Liver (tissue), 9 donors: ENCODE data around the gene LYRM9. TPM values are rescaled to one million over a fixed set of nuclear protein-coding genes. Genes with fewer than 3 reads are reported as not detected.
A peak's percentile ranks its signal among the peaks of the same experiment; 100 is the strongest.

Source experiments
- DNase-seq: peaks from one replicate; pipeline ENCODE4 v3.0.0-alpha.2; 2017; ENCODE audit warnings: low spot score
- H3K27ac ChIP-seq, 2 donors: one replicate each; pipeline ENCODE4 v1.7.0; 2013; ENCODE audit warnings: inconsistent platforms in 2 of 2, low read length in 2 of 2, control low read depth in 1 of 2, low read depth in 1 of 2, mild to moderate bottlenecking in 1 of 2
- H3K27me3 ChIP-seq, 4 donors: one replicate each; pipeline versions ENCODE4 v1.6.1 to v1.7.0; 2013; ENCODE audit warnings: low read length in 3 of 4, inconsistent platforms in 1 of 4, mild to moderate bottlenecking in 1 of 4, moderate library complexity in 1 of 4; ENCODE audit not compliant: control insufficient read depth in 4 of 4, insufficient read depth in 4 of 4
- H3K36me3 ChIP-seq, 4 donors: one replicate each; pipeline versions ENCODE4 v1.6.1 to v1.7.0; 2013; ENCODE audit warnings: low read length in 3 of 4, mild to moderate bottlenecking in 3 of 4, low read depth in 1 of 4, moderate library complexity in 1 of 4; ENCODE audit not compliant: control insufficient read depth in 4 of 4, insufficient read depth in 3 of 4
- H3K4me1 ChIP-seq, 4 donors: one replicate each; pipeline versions ENCODE4 v1.6.1 to v1.7.0; 2013; ENCODE audit warnings: low read length in 3 of 4, mild to moderate bottlenecking in 3 of 4, moderate library complexity in 1 of 4; ENCODE audit not compliant: control insufficient read depth in 4 of 4, insufficient read depth in 4 of 4
- H3K4me3 ChIP-seq, 3 donors: one replicate each; pipeline versions ENCODE4 v1.6.1 to v1.7.0; 2013; ENCODE audit warnings: low read length in 3 of 3, control low read depth in 1 of 3, low read depth in 1 of 3, mild to moderate bottlenecking in 1 of 3
- H3K9ac ChIP-seq, 2 donors: one replicate each; pipeline ENCODE4 v1.7.0; 2013; ENCODE audit warnings: low read length in 2 of 2, mild to moderate bottlenecking in 2 of 2, moderate library complexity in 2 of 2, control low read depth in 1 of 2, low read depth in 1 of 2
- H3K9me3 ChIP-seq, 4 donors: one replicate each; pipeline versions ENCODE4 v1.6.1 to v1.7.0; 2013; ENCODE audit warnings: low read length in 3 of 4; ENCODE audit not compliant: control insufficient read depth in 4 of 4
- EGR1 ChIP-seq, 2 donors: IDR thresholded peaks; 2 replicates each; pipeline ENCODE4 v1.6.1; 2016 to 2018; ENCODE audit warnings: antibody characterized with exemption in 2 of 2, low read depth in 2 of 2
- FOXA1 ChIP-seq: IDR thresholded peaks from 2 replicates; pipeline ENCODE4 v1.6.1; 2016; ENCODE audit warnings: antibody characterized with exemption
- FOXA2 ChIP-seq: IDR thresholded peaks from 2 replicates; pipeline ENCODE4 v1.6.1; 2016; ENCODE audit warnings: antibody characterized with exemption
- GABPA ChIP-seq, 2 donors: IDR thresholded peaks in 1 of 2; conservative IDR thresholded peaks in 1 of 2; 2 replicates each; pipeline ENCODE4 v1.6.1; 2016; ENCODE audit warnings: antibody characterized with exemption in 2 of 2, mild to moderate bottlenecking in 1 of 2, moderate library complexity in 1 of 2
- HNF4A ChIP-seq, 2 donors: conservative IDR thresholded peaks; 2 replicates each; pipeline ENCODE4 v1.6.1; 2016; ENCODE audit warnings: antibody characterized with exemption in 2 of 2, mild to moderate bottlenecking in 2 of 2
- HNF4G ChIP-seq: IDR thresholded peaks from 2 replicates; pipeline ENCODE4 v1.6.1; 2016; ENCODE audit warnings: antibody characterized with exemption
- JUND ChIP-seq, 2 donors: IDR thresholded peaks; 2 replicates each; pipeline ENCODE4 v1.6.1; 2016; ENCODE audit warnings: antibody characterized with exemption in 2 of 2
- NR2F2 ChIP-seq: IDR thresholded peaks from 2 replicates; pipeline ENCODE4 v1.6.1; 2016; ENCODE audit warnings: antibody characterized with exemption
- RAD21 ChIP-seq, 2 donors: IDR thresholded peaks; 2 replicates each; pipeline ENCODE4 v1.6.1; 2016; ENCODE audit warnings: antibody characterized with exemption in 2 of 2, mild to moderate bottlenecking in 2 of 2
- RXRA ChIP-seq, 2 donors: IDR thresholded peaks; 2 replicates each; pipeline ENCODE4 v1.6.1; 2017 to 2018; ENCODE audit warnings: antibody characterized with exemption in 2 of 2, mild to moderate bottlenecking in 1 of 2
- SP1 ChIP-seq: IDR thresholded peaks from 2 replicates; pipeline ENCODE4 v1.6.1; 2018; ENCODE audit warnings: antibody characterized with exemption, mild to moderate bottlenecking
- TAF1 ChIP-seq: conservative IDR thresholded peaks from 2 replicates; pipeline ENCODE4 v1.6.1; 2016; ENCODE audit warnings: antibody characterized with exemption, mild to moderate bottlenecking
- YY1 ChIP-seq: IDR thresholded peaks from 2 replicates; pipeline ENCODE4 v1.6.1; 2016; ENCODE audit warnings: antibody characterized with exemption, mild to moderate bottlenecking
- WGBS: extraction: QIAGEN DNeasy Blood & Tissue Kit; methylation state at CpG from one replicate; pipeline ENCODE4 v1.1.7; 2013; 5-methylcytosine and 5-hydroxymethylcytosine counted together
- polyA plus RNA-seq, 2 donors: library from polyadenylated mRNA; stranded (reverse) in 1 of 2; unstranded in 1 of 2; fragments of 200-250 nt in 1 of 2; fragments of >200 nt in 1 of 2; fragmentation: Nextera tagmentation in 1 of 2; extraction: Ambion mirVana in 1 of 2; gene quantifications; one replicate each; pipeline versions ENCODE4 v1.2.1 to v1.2.3, GENCODE V29; 2013 to 2015
- total RNA-seq, 2 donors: library from RNA; depleted of rRNA; stranded (reverse); fragments of >200 nt; gene quantifications; one replicate each; pipeline ENCODE4 v1.2.3, GENCODE V29; 2014
- TF ChIP-seq, protein P1 (sequence below): IDR thresholded peaks from 2 replicates; pipeline ENCODE4 v1.6.1; 2016; ENCODE audit warnings: antibody characterized with exemption, mild to moderate bottlenecking
- TF ChIP-seq, protein P2 (sequence below): IDR thresholded peaks from 2 replicates; pipeline ENCODE4 v1.6.1; 2016; ENCODE audit warnings: antibody characterized with exemption
- TF ChIP-seq, protein P3 (sequence below): IDR thresholded peaks from 2 replicates; pipeline ENCODE4 v1.6.1; 2016; ENCODE audit warnings: antibody characterized with exemption
- TF ChIP-seq, protein P4 (sequence below): fragments of 150-350 bp; IDR thresholded peaks from 2 replicates; pipeline ENCODE4 v1.5.1; 2017; ENCODE audit warnings: improper control_type of control experiment, low read depth, low read length; ENCODE audit not compliant: missing input control
- TF ChIP-seq, protein P5 (sequence below): IDR thresholded peaks from 2 replicates; pipeline ENCODE4 v1.6.1; 2016; ENCODE audit warnings: antibody characterized with exemption
- donor health status: healthy.
- donor health status: healthy.
- donor health status: healthy.
- donor health status: healthy.
- donor health status: healthy.

Gene LYRM9
- total and polyA plus RNA-seq, 4 donors, result 3.8 to 4.4 (median 4.1) TPM

DNA sequence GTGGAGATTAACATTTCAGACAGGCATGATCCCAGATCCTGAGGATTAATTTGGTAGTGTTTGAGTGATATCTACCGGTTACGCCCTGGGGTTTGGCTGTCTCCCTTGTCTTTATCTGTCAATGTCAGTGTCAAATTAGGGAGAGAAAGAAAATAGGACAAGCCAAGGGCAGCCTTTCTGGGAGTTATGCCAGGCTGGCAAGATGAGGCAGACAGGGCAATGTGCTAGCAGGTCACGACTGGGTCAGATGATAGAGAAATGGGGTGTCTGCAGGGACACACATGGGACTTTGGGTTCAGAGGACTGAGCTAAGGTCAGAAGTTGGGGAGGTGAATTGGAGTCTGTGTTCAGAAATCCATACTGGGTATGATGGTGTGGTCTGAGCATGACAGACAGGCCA lies 27.4 kb upstream of the LYRM9 start:
- H3K9me3 ChIP-seq, result no peaks in the 10 kb centered on the region
- H3K9ac ChIP-seq, result no peak overlapping the region
- DNase-seq, result no peak
- 36% methylated on average over 3 of the region's 3 CpGs for WGBS
- TF ChIP-seq, protein P1, sequence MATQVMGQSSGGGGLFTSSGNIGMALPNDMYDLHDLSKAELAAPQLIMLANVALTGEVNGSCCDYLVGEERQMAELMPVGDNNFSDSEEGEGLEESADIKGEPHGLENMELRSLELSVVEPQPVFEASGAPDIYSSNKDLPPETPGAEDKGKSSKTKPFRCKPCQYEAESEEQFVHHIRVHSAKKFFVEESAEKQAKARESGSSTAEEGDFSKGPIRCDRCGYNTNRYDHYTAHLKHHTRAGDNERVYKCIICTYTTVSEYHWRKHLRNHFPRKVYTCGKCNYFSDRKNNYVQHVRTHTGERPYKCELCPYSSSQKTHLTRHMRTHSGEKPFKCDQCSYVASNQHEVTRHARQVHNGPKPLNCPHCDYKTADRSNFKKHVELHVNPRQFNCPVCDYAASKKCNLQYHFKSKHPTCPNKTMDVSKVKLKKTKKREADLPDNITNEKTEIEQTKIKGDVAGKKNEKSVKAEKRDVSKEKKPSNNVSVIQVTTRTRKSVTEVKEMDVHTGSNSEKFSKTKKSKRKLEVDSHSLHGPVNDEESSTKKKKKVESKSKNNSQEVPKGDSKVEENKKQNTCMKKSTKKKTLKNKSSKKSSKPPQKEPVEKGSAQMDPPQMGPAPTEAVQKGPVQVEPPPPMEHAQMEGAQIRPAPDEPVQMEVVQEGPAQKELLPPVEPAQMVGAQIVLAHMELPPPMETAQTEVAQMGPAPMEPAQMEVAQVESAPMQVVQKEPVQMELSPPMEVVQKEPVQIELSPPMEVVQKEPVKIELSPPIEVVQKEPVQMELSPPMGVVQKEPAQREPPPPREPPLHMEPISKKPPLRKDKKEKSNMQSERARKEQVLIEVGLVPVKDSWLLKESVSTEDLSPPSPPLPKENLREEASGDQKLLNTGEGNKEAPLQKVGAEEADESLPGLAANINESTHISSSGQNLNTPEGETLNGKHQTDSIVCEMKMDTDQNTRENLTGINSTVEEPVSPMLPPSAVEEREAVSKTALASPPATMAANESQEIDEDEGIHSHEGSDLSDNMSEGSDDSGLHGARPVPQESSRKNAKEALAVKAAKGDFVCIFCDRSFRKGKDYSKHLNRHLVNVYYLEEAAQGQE, result peak; percentile 41
- TF ChIP-seq, protein P2, sequence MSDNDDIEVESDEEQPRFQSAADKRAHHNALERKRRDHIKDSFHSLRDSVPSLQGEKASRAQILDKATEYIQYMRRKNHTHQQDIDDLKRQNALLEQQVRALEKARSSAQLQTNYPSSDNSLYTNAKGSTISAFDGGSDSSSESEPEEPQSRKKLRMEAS, result no peak
- peak; percentile 86 for TF ChIP-seq SP1
- peak; percentile 38 to 55 for TF ChIP-seq RAD21 (IDR thresholded peaks at IDR 0.05)
- TF ChIP-seq, protein P3, sequence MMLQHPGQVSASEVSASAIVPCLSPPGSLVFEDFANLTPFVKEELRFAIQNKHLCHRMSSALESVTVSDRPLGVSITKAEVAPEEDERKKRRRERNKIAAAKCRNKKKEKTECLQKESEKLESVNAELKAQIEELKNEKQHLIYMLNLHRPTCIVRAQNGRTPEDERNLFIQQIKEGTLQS, result peak; percentile 46
- TF ChIP-seq RXRA (IDR thresholded peaks at IDR 0.05), result peak; percentile 95 to 99
- peak; percentile 91 to 97 for TF ChIP-seq HNF4A (conservative IDR thresholded peaks at IDR 0.05)
- peak; percentile 81 for TF ChIP-seq NR2F2
- TF ChIP-seq JUND (IDR thresholded peaks at IDR 0.05), result peak; percentile 49 to 54
- no peak for TF ChIP-seq FOXA1
- no peak for TF ChIP-seq GABPA (IDR thresholded peaks at IDR 0.05 in 1 of 2, conservative IDR thresholded peaks at IDR 0.05 in 1 of 2)
- TF ChIP-seq, protein P4, sequence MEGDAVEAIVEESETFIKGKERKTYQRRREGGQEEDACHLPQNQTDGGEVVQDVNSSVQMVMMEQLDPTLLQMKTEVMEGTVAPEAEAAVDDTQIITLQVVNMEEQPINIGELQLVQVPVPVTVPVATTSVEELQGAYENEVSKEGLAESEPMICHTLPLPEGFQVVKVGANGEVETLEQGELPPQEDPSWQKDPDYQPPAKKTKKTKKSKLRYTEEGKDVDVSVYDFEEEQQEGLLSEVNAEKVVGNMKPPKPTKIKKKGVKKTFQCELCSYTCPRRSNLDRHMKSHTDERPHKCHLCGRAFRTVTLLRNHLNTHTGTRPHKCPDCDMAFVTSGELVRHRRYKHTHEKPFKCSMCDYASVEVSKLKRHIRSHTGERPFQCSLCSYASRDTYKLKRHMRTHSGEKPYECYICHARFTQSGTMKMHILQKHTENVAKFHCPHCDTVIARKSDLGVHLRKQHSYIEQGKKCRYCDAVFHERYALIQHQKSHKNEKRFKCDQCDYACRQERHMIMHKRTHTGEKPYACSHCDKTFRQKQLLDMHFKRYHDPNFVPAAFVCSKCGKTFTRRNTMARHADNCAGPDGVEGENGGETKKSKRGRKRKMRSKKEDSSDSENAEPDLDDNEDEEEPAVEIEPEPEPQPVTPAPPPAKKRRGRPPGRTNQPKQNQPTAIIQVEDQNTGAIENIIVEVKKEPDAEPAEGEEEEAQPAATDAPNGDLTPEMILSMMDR, result no peak
- peak; percentile 35 for TF ChIP-seq FOXA2
- peak; percentile 95 for TF ChIP-seq HNF4G
- no peak for TF ChIP-seq EGR1 (IDR thresholded peaks at IDR 0.05; ENCODE audit: low read depth in 2 of 2)
- TF ChIP-seq TAF1, result no peak
- peak; percentile 24 for TF ChIP-seq YY1
- TF ChIP-seq, protein P5, sequence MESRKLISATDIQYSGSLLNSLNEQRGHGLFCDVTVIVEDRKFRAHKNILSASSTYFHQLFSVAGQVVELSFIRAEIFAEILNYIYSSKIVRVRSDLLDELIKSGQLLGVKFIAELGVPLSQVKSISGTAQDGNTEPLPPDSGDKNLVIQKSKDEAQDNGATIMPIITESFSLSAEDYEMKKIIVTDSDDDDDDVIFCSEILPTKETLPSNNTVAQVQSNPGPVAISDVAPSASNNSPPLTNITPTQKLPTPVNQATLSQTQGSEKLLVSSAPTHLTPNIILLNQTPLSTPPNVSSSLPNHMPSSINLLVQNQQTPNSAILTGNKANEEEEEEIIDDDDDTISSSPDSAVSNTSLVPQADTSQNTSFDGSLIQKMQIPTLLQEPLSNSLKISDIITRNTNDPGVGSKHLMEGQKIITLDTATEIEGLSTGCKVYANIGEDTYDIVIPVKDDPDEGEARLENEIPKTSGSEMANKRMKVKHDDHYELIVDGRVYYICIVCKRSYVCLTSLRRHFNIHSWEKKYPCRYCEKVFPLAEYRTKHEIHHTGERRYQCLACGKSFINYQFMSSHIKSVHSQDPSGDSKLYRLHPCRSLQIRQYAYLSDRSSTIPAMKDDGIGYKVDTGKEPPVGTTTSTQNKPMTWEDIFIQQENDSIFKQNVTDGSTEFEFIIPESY, result peak; percentile 55
- H3K4me3 ChIP-seq, result no peak overlapping the region
- no peaks in the 10 kb centered on the region for H3K36me3 ChIP-seq
- H3K27me3 ChIP-seq, result no peaks in the 10 kb centered on the region
- H3K27ac ChIP-seq, result no peak overlapping the region
- H3K4me1 ChIP-seq, result peaks cover 5 to 22% (median 16%) of the 10 kb centered on the region in 4 donors
